Spinal cord (tissue), 10 donors: ENCODE results near the gene DCN. TPM values are rescaled to one million over a fixed set of nuclear protein-coding genes. Genes with fewer than 3 reads are reported as not detected.
A peak's percentile ranks its signal among the peaks of the same experiment; 100 is the strongest.

Experiments
- DNase-seq, 6 donors: peaks; one replicate each; pipeline versions ENCODE4 v3.0.0 to v3.0.0-alpha.2; 2013 to 2015; ENCODE audit warnings: low spot score in 6 of 6, low read depth in 4 of 6
- H3K27ac ChIP-seq: one replicate; pipeline ENCODE4 v1.5.1; 2013; ENCODE audit warnings: low read depth, low read length, control low read depth
- H3K27me3 ChIP-seq: one replicate; pipeline ENCODE4 v1.6.1; 2013; ENCODE audit warnings: low read length; ENCODE audit not compliant: control insufficient read depth, insufficient read depth
- H3K36me3 ChIP-seq: one replicate; pipeline ENCODE4 v1.6.1; 2013; ENCODE audit warnings: low read length; ENCODE audit not compliant: control insufficient read depth, insufficient read depth
- H3K4me1 ChIP-seq: one replicate; pipeline ENCODE4 v1.6.1; 2013; ENCODE audit warnings: low read length; ENCODE audit not compliant: control insufficient read depth, insufficient read depth
- H3K4me3 ChIP-seq: one replicate; pipeline ENCODE4 v1.5.1; 2013; ENCODE audit warnings: low read depth, low read length, control low read depth
- H3K9me3 ChIP-seq: one replicate; pipeline ENCODE4 v1.6.1; 2013; ENCODE audit warnings: low read length; ENCODE audit not compliant: control insufficient read depth, insufficient read depth
- WGBS: methylation state at CpG from one replicate; pipeline ENCODE4 v1.1.5; 2013; ENCODE audit warnings: missing lambda C conversion rate; ENCODE audit not compliant: insufficient coverage; 5-methylcytosine and 5-hydroxymethylcytosine counted together
- polyA plus RNA-seq, 2 donors: library from polyadenylated mRNA; unstranded; fragments of 120-200 nt; gene quantifications; one replicate each; pipeline ENCODE4 v1.2.1, GENCODE V29; 2013; ENCODE audit not compliant: insufficient read length in 2 of 2
- total RNA-seq, 2 donors: library from RNA; depleted of rRNA in 1 of 2; stranded (reverse); fragments of 120-200 nt in 1 of 2; fragments of >200 nt in 1 of 2; gene quantifications; one replicate each; pipeline versions ENCODE4 v1.2.3 to v1.2.4, GENCODE V29; 2013 to 2014
- donor health status: healthy.

The DCN gene
- total and polyA plus RNA-seq, 4 donors, result 150 to 1,076 (median 470) TPM

DNA sequence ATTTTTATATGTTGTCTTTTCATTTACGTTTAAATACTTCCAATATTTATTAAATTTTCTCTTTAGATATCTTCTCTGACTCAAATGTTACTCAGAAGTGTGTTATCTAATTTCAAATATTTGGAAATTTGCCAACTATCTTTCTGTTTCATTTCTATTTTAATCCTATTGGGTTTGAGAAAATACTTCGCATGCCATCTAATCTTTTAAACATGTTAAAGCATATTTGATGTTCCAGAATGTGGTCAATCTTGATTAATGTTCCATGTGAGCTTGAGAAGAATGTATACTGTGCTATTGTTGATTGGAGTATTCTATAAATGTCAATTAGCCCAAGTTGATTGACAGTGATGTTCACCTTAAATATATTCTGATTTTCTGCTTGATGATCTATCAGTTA is 11.9 kb upstream of the DCN start:
- H3K36me3 ChIP-seq, result no peaks in the 10 kb centered on the region
- DNase-seq, result no peak
- no peak overlapping the region for H3K27ac ChIP-seq
- H3K4me1 ChIP-seq, result no peaks in the 10 kb centered on the region
- H3K4me3 ChIP-seq, result no peak overlapping the region
- no CpG with 5 or more reads among the region's 2 CpGs for WGBS
- H3K27me3 ChIP-seq, result no peaks in the 10 kb centered on the region
- no peaks in the 10 kb centered on the region for H3K9me3 ChIP-seq

DNA sequence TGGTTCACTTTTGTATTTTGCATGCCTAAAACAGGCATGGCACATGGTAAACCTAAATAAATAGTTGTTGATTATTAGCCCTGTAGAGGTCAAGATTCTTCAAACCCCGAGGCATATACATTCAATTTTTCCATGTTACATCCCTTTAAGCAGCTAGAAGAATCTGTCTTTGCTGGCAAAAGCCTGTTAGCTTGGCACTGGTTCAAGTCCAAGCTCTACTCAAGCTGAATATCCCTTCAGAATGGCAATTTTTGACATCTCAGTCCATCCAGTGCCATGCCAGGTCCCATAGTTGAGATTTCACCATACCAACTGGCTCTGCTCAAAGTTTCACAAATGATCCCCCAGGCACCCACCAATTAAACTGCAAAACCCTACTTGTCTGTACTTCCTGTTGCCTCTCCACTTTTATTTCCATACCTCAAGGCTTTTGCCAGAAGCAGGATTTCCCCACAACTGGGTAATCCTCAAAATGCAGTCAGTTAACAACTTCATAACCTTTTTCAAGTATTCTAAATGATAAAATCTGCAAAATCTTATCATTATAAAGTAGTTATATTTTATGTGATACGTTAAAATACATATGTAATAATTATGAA is 9.0 kb upstream of the DCN start:
- no peaks in the 10 kb centered on the region for H3K9me3 ChIP-seq
- no peaks in the 10 kb centered on the region for H3K36me3 ChIP-seq
- WGBS, result 80% methylated on average over 1 of the region's 2 CpGs
- H3K4me1 ChIP-seq, result no peaks in the 10 kb centered on the region
- H3K27ac ChIP-seq, result no peak overlapping the region
- no peaks in the 10 kb centered on the region for H3K27me3 ChIP-seq
- no peak overlapping the region for H3K4me3 ChIP-seq
- peak in 1 of 6 donors; percentile 31 for DNase-seq

DNA sequence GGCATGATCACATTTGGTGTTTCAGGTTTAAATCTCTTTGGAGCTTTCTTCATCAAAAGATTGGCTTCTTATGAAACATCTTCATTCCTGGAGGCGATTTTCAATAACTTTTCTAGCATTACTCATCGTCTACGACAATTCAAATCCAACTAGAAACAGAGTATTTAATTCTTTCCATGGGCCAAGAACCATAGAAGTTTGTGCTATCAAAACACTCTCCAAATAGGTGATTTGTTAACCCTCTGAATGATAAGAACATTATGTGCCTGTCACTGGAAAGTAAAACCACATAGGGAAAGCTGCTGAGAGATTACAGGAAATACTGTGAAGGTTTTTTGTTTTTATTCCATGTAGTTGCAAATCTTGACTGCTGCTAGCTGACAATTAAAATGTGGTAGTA is 6.9 kb upstream of the DCN start:
- Histone ChIP-seq H3K27me3 (no peaks in the 10 kb centered on the region), H3K36me3 (no peaks in the 10 kb centered on the region), H3K27ac (no peak overlapping the region), H3K4me3 (no peak overlapping the region), H3K4me1 (no peaks in the 10 kb centered on the region), H3K9me3 (no peaks in the 10 kb centered on the region)
- DNase-seq, result no peak
- no CpG with 5 or more reads among the region's 3 CpGs for WGBS

DNA sequence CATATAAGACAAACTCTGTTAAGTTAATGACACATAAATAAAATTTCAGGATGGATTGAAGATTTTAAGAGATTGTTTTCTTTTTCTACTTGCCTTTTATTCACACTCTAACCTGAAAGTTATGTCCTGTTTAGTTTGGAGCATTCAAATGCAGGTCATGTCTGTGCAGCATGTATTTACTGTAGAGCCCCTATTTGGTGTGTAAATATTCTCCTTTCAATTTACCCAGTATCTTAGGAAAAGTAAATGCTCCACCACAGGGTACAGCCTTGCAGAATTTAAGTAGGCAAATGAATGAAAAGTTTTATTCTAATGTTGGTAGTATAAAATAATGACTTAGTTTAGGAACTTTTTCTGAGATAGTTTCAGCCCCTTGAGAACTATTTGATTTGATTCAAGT is 6.2 kb upstream of the DCN start:
- Histone ChIP-seq H3K27me3 (no peaks in the 10 kb centered on the region), H3K9me3 (no peaks in the 10 kb centered on the region), H3K36me3 (no peaks in the 10 kb centered on the region), H3K4me3 (no peak overlapping the region), H3K4me1 (no peaks in the 10 kb centered on the region), H3K27ac (no peak overlapping the region)
- DNase-seq, result no peak

- Histone ChIP-seq H3K4me1 (no peaks in the 10 kb centered on the region), H3K27ac (no peak overlapping the region), H3K9me3 (no peaks in the 10 kb centered on the region), H3K27me3 (no peaks in the 10 kb centered on the region), H3K4me3 (no peak overlapping the region), H3K36me3 (no peaks in the 10 kb centered on the region)
- 100% methylated on average over 1 of the region's 2 CpGs for WGBS
- DNase-seq, result no peak
These were observed 3.5 kb upstream of the DCN start for GRCh38 chr12:91186156-91186555.

- no peak overlapping the region for H3K4me3 ChIP-seq
- no peaks in the 10 kb centered on the region for H3K36me3 ChIP-seq
- H3K4me1 ChIP-seq, result no peaks in the 10 kb centered on the region
- no peaks in the 10 kb centered on the region for H3K9me3 ChIP-seq
- no CpG with 5 or more reads among the region's 1 CpG for WGBS
- no peak overlapping the region for H3K27ac ChIP-seq
- H3K27me3 ChIP-seq, result no peaks in the 10 kb centered on the region
- DNase-seq, result no peak
These were observed 2.8 kb upstream of the DCN start for GRCh38 chr12:91185421-91185820.

DNA sequence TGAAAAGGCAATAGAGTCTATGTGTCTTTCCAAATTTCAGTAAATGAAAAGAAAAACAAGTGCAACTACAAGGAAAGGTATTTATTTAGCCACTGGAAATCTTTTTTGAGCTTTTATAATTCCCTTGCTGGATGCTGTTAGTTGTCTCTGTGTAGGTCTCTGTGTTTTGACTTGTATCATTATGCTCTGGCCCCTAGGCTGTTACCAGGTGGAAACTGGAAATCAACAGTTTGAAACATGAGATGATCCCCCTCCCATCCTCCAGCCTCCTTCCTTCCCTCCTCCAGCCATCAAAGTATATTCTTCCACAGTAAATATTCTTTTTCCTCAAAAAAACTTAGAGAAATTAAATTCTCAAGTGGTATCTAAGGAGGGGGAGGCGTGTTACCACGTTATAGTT is 934 bp upstream of the DCN start:
- H3K27ac ChIP-seq, result peak overlapping the region; percentile 68

DNA sequence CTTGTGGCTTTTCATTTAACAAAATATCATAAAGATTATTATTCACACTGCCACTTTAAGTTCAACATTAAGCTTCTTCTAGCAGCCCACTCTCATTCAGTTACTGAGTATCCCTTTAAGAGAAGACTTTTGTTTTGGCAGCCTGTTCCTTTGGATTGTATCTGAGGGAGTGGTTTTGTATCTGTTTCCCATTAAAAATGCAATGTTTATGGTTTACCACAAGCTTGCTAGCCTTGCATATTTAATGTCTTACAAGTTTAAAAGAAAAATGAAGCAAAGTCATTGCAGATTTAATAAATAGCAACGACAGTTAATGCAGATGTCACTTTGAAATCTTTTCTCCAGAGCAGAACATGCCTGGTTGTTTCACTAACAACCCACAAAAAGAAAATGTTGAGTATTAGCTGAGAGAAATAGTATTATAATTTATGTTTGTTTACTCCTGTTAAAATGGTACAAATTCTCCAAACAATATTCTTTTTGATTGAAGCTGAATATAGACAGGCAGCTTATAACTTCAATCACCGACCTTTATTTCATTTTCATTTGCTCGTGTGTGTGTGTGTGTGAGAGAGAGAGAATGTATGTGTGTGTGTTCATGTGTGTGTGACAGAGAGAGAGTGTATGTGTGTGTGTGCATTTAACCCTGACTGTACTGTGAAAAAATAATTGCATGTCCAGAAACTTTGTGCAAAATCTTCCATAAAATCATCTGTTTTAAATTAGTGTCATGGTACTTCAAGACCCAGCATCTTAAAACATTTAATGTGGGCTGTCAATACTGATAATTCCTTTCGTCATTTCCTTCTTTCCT is 1.8 kb downstream of the DCN start:
- WGBS, result no CpG with 5 or more reads among the region's 4 CpGs
- H3K4me1 ChIP-seq, result no peaks in the 10 kb centered on the region
- DNase-seq, result peak in 2 of 6 donors; percentile 33 to 71
- H3K27me3 ChIP-seq, result no peaks in the 10 kb centered on the region
- no peaks in the 10 kb centered on the region for H3K9me3 ChIP-seq
- H3K27ac ChIP-seq, result peak overlapping the region; percentile 80
- H3K4me3 ChIP-seq, result peak overlapping the region; percentile 44
- no peaks in the 10 kb centered on the region for H3K36me3 ChIP-seq

More for the DNA sequence above, 934 bp upstream of the DCN start:
- Histone ChIP-seq H3K9me3 (no peaks in the 10 kb centered on the region), H3K4me3 (no peak overlapping the region), H3K4me1 (no peaks in the 10 kb centered on the region), H3K27me3 (no peaks in the 10 kb centered on the region), H3K36me3 (no peaks in the 10 kb centered on the region)
- no peak for DNase-seq
- no CpG with 5 or more reads among the region's 2 CpGs for WGBS

DNA sequence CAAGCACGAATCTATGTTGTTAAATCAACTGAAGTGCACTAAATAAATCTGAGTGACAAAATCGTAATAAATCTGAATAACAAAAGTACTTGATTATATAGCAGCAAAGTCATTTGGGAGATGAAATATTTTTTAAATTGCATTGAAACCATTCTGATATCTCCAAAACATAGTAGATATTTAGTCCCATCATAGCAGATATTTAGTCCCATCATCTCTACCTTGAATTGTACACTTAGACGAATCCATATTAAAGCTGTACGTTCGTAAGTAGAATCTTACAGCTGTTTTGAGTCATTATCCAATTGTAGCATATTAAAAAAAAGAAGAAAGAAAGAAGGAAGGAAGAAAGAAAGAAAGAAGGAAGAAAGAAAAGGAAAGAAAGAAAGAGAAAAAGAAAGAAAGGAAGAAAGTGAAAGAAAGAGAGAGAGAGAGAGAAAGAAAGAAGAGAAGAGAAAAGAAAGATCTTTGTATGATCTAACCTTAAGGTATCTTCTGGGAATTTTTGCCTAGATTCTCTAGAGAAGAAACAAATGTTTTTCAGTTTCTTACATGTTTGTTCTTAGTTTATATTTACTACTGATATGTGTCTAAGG is 2.6 kb downstream of the DCN start:
- Histone ChIP-seq H3K27ac (peak overlapping the region; percentile 80), H3K27me3 (no peaks in the 10 kb centered on the region), H3K36me3 (no peaks in the 10 kb centered on the region), H3K4me3 (peak overlapping the region; percentile 44), H3K9me3 (no peaks in the 10 kb centered on the region), H3K4me1 (no peaks in the 10 kb centered on the region)
- no CpG with 5 or more reads among the region's 5 CpGs for WGBS
- DNase-seq, result no peak

- no peaks in the 10 kb centered on the region for H3K36me3 ChIP-seq
- H3K4me1 ChIP-seq, result no peaks in the 10 kb centered on the region
- H3K27me3 ChIP-seq, result no peaks in the 10 kb centered on the region
- peak overlapping the region; percentile 80 for H3K27ac ChIP-seq
- no peak for DNase-seq
- WGBS, result 56% methylated on average over 5 of the region's 7 CpGs
- no peaks in the 10 kb centered on the region for H3K9me3 ChIP-seq
- H3K4me3 ChIP-seq, result peak overlapping the region; percentile 44
These were observed 3.3 kb downstream of the DCN start for GRCh38 chr12:91179315-91179714.
